D341Med (cell line): ENCODE data around the gene COL19A1.
"Not testable (repeated sequence)": the region's sequence is repeated elsewhere in the genome, so short reads cannot be mapped to it uniquely, and the experiment has no call there.

ENCODE experiments used
- DNase-seq: peaks from one replicate; pipeline ENCODE4 v3.0.0; 2012; ENCODE audit warnings: low spot score

The COL19A1 gene

GRCh38 chr6:69900869-69901268 lies 34.5 kb downstream of the COL19A1 start:
- no peak for DNase-seq

GRCh38 chr6:69901361-69901760 lies 35.0 kb downstream of the COL19A1 start:
- no peak for DNase-seq

GRCh38 chr6:69907981-69908498 lies 41.7 kb downstream of the COL19A1 start:
- DNase-seq: no peak

DNA sequence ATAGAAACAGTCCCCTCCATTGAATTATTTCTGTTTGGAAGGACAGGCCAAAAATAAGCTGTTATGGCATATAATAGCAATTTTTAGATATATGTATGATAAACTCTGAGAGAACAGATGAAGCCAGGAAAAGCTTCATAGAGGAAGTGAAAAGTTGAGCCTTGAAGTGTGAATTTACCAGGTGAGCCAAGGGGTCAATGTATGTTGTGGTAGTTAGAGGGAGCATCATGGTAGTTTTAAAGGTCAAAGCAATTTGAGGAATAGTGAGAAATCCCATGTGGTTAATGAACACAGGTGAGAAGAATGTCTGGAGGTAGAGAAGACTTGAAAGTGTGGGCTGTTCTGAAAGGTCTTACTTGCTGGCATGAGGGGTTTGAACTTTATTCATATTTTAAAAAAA lies 47.0 kb downstream of the COL19A1 start:
- DNase-seq: no peak

GRCh38 chr6:69914015-69914485 lies 47.7 kb downstream of the COL19A1 start:
- DNase-seq: no peak

GRCh38 chr6:69915346-69915745 lies 49.0 kb downstream of the COL19A1 start:
- no peak for DNase-seq

- DNase-seq: no peak
Observed at GRCh38 chr6:69917834-69918233, 51.5 kb downstream of the COL19A1 start.

DNA sequence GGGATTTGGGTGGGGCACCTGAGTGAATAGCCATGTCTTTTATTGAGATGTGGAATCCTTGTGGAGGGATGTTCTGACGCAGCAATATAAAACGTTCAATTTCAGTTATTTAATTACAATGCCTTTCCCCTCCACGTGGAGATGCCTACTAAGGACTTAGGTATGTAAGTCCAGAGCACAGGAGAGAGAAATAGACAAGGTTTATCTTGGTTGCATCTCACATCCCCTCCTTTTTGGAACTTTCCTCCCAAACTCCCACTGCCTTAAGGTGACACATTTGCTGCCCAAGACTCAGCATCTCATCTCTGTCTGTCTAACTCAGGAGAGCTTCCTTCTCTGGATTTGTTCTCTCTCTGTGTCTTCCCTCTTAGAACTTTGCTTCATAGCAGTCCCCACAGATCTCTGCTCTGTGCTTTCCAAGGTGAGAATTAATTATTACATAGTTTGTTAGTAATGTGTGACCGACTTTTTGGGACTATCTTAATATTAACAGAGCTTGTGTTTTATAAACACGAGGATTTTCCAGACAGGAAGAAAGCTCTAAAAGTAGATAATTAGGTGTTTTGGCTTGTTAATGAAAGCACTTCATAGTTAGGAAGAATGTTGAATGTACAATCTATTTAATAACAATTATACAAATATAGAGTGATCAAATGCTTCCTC lies 52.6 kb downstream of the COL19A1 start:
- no peak for DNase-seq

DNA sequence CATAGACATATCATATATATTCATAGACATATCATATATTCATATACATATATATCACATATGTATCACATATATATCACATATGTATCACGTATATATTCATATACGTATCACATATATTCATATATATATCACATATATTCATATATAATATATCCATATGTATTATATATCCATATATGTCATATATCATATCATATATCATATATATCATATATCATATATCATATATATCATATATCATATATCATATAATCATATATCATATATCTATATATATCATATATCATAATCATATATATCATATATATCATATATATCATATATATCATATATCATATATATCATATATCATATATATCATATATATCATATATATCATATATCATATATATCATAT lies 54.7 kb downstream of the COL19A1 start:
- not testable (repeated sequence) for DNase-seq

GRCh38 chr6:69921611-69922010 lies 55.3 kb downstream of the COL19A1 start:
- not testable (repeated sequence) for DNase-seq

- DNase-seq: no peak
Observed at GRCh38 chr6:69926745-69927144, 60.4 kb downstream of the COL19A1 start.

DNA sequence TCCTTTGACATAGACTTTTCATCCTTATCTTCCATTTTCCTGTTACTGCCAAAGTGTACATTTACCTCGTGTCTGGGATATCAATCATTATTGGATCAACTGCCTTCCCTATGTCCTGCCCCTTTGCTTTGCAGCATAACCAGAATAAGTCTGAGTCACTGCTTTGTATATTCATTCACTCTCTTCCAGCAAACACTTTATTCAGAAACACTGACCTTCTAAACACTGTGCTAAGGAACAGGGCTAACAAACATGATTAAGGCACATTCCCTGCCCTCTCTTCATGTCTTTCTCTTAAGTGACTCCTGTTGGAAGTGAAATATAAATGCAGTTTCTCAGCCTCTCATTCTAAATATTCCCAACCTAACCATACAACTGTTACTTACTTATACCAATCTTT lies 66.9 kb downstream of the COL19A1 start:
- no peak for DNase-seq

DNA sequence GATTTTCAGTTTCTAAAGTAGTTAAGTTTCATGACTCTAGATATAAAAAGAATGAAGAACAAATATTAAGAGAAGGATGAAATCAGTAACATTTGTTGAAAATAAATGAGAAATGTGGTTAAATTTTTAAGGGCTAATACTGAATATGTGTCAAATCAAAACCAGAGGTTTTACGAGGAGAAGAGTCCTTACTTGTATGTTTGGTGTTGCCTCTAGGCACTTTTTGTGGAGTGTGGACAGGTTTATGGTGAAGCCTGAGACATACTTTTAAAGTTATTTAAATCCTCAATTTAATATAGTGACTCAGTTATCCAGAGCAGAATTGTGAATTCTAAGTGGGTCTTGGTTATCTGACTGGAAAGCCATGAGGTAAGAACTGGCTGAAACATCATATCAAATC lies 68.7 kb downstream of the COL19A1 start:
- DNase-seq: no peak

GRCh38 chr6:69936674-69937363 lies 70.5 kb downstream of the COL19A1 start:
- no peak for DNase-seq

DNA sequence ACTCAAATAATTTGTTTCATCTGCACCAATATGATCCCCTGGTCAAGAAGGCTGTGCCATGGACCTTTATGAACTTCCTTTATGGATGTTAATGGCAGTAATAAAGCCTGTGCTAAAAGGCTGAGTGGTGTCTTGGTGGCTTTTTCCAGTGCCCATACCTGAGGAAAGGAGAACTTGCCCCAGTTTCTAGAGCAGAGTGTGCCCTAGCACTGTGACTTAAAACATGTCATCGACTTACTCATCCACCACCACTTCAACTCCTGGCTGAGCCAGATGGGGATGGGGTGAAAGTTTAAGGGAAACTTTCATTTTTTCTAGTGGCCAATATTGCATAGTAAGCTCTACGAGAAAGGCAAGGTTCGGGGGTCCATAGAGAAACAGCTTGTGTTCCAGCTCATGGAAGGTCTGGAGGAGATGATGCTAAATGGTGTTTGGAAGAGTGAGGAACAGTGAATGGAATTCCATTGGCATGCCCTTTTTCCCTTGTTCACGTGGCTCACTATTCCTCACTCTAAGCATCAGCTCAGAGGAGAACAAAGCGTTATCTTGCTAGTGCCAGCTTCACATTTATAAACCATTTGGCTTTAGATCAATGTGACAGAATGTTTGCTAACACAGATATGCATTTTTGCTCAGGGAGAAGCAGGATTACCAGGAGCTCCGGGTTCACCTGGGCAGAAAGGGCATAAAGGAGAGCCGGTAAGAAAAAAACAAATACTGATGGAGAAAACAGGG lies 71.2 kb downstream of the COL19A1 start:
- no peak for DNase-seq

DNA sequence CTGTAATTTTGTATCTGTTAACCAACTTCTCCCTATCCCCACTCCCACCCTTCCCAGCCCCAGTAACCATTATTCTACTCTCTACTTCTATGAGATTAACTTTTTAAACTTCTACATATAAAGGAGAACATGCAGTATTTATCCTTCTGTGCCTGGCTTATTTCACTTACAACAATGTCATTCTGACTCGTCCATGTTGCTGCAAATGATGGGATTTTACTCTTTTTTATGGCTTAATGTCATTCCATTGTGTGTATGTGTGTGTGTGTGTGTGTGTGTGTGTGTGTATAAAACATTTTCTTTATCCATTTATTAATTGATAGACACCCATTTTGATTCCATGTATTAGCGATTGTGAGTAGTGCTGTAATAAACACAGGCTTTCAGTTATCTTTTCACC lies 76.1 kb downstream of the COL19A1 start:
- no peak for DNase-seq

DNA sequence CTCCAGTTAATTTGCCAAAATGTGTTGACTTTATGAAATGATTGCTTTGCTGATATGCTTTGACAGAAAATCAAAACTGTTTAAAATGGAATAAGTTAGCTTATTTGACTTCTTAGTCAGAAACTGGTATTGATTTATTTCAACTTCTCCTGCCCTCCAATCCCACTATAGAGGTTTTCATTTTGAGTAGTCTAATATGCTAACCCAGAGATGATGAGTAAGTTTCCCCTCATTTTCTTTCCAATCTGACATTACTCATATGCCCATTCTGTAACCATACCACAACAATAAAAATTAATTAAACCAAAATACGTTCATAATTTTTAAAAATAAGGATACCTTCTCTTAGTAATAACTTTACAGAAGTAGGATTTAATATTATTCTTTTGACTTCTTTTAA lies 78.8 kb downstream of the COL19A1 start:
- no peak for DNase-seq

- DNase-seq: no peak
Observed at GRCh38 chr6:69948479-69949114, 82.2 kb downstream of the COL19A1 start.

DNA sequence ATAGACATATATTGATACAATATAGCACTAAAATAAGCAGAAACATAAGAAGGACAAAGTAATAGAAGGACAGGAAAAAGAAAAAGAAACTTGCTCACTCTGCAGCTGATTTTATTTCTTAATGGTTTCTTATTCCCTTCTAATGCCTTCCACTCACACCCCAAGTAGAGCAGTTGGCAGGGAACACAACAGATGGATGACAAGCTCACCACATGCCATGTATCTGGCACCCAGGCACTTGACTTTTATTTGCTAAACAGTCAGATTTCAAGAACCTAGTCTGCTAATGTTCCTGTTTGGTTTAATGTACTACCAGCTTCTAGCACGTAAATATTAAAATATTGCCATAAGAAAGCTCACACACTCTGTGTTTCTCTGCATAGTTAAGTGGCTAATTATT lies 87.1 kb downstream of the COL19A1 start:
- DNase-seq: no peak

DNA sequence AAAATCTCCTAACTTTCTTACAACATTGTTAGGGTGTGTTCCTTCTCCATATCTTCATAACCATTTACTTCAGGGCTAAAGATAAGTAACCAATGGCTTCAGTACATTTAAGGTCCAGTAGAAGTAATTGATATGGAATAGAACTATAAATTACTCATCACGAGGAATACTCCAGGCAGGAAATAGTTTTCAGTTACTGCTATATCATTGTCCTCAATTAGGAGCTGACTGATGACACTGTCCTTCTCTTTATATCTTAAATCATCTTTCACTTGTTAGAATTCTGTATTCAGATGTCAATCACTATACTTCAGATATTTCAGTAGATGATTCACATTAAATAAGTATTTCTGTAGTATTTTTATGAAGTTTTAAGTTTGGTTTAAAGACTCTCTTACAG lies 88.4 kb downstream of the COL19A1 start:
- no peak for DNase-seq

GRCh38 chr6:69957985-69958559 lies 91.7 kb downstream of the COL19A1 start:
- DNase-seq: no peak

DNA sequence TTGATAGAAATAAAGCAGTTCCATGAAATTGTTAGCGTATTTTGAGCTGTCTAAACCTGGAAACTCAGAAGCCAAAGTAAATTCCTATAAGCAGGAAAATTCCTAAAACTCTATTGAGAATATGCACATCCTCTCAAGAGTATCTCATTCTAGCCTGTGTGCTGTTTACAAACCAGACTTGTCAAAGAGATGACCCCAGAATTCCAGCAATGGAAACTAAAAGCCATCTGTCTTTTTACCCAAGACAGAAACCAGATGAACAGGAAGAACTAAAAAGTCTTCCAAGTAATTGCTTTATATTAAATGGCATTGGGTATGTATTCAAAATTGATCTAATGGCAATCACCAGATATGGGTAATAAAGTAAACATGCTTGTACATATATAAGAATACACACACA lies 92.6 kb downstream of the COL19A1 start:
- no peak for DNase-seq
